Activated CD4-positive, alpha-beta T cell treated with anti-CD3 and anti-CD28 coated beads for 24 hours (primary cell): ENCODE data around the gene PRRX1.

ENCODE experiments used
- DNase-seq, 2 donors: peaks; one replicate each; pipeline ENCODE4 v3.0.0-alpha.2; 2020; ENCODE audit warnings: low read depth in 2 of 2

PRRX1 gene

DNA sequence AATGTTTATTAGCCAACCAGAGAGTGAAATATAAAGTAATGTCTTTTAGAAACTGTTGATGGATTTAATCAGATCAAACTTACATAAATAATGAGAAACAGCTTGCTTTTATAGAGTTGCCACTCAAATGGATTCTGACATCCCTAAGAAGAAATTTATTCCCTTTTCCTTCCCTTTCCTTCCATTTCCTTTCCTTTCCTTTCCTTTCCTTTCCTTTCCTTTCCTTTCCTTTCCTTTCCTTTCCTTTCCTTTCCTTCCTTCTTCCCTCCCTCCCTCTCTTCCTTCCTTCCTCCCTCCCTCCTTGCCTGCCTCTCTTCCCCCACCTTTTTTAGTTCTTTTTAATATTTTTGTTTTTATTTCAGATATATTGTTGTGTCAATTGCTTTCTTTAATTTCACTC, 27.3 kb downstream of the PRRX1 start:
- no peak for DNase-seq

- DNase-seq = no peak
Observed at GRCh38 chr1:170692866-170693575, 29.1 kb downstream of the PRRX1 start.

GRCh38 chr1:170694172-170694926, 30.4 kb downstream of the PRRX1 start:
- no peak for DNase-seq

DNA sequence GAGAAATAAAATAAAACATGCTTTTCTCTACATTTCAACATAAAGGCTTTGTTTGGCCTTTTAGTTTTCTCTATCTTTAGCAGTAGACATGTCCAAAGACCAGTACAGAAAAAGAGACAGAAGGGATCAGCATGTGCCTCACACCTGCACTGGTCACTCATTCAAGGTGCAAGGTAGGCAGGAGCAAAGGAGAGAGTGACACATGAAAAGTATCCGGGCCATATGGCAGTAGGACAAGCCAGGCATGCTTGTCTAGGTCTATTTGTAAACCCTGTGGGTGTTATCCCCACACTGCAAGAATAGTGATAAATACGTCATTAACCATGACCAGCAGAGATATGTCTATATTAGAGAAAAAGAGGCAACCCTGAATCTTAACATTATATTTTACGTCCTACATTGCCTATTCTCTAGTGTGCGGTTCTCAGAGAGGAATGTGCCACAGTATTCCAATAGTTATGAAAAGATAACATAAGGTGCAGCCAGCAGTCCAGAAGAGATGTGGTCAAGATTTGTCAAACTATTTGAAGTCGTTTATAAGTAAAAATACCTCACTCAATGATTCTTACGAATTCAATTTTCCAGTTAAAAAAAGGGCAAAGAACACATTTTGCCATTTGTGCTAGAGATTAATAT, 32.1 kb downstream of the PRRX1 start:
- DNase-seq = no peak

GRCh38 chr1:170696591-170697290, 32.8 kb downstream of the PRRX1 start:
- no peak for DNase-seq

- no peak for DNase-seq
Observed at GRCh38 chr1:170697316-170697715, 33.4 kb downstream of the PRRX1 start.

- DNase-seq = no peak
Observed at GRCh38 chr1:170698301-170699275, 34.7 kb downstream of the PRRX1 start.

GRCh38 chr1:170699696-170700095, 35.8 kb downstream of the PRRX1 start:
- no peak for DNase-seq

DNA sequence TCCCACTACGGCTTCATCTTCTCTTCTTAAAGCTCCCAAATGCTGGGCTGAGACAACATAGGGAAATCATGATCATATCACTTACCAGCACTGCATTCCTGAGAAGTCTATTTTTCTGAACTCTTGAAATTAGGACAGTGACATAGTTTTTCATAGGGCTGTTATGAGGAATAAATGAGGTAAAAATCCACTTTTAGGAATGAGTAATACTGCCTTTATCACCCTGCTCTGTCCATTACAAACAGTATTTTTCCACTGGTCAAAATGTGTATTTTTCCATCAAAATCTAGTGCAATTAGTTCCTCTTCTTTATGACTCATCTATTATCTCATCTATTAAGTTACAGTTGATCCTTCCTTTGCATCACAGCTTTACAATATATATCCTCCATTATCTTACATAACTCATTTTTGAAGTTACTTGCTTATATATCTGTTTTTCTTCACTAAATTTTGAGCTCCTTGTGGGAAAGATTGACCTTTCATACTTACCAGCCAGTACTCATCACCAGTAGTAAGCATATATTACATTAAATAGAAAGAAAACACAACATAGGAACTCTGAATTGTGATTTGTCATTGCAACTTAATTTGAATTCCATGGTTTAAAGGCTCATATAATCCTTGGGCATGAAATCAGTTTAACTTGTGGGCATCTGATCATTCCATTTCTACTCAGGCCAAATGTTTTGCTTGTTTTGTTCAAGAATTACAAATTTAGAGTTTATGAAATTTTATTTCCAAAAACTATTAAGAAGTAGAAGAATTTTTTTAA, 37.1 kb downstream of the PRRX1 start:
- no peak for DNase-seq

- no peak for DNase-seq
Observed at GRCh38 chr1:170701962-170702361, 38.0 kb downstream of the PRRX1 start.

DNA sequence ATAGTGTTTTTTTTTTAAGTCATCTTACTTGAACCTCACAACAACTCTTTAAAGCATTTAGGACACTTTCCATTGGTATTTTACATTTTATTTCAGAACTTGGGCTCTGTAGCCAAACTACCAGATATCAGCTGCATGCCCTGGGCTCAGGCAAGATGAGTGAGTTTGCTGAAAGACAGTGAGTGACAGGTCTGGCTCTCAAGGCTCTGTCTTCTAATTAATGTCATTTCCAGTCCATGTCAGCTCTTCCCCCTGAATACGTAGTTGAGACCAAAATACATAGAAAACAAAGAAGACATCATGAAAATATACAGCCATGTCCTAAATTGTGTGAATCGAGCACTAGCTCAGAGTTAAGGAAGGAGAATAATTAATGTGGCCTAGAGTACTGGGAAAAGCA, 39.7 kb downstream of the PRRX1 start:
- no peak for DNase-seq

- DNase-seq = no peak
Observed at GRCh38 chr1:170704256-170704655, 40.3 kb downstream of the PRRX1 start.

DNA sequence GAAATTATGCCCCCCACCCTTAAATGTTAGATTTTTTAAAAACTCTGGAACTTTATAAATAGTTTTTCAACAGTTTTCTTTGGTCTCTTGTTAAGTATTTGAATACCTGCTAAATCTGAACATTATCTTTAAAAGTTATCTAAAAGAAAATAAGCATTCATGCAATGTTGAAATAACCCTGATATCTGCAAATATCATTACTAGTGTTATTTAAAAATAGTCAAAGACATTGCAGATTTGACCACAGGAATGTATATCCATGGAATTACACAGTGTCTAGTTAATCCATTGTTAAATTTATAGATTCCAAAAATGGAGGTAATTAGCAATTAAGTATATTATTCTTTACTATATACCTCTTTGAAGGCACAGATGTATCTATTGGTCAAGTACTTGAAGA, 42.0 kb downstream of the PRRX1 start:
- DNase-seq = no peak

- DNase-seq = no peak
Observed at GRCh38 chr1:170707117-170707516, 43.2 kb downstream of the PRRX1 start.

DNA sequence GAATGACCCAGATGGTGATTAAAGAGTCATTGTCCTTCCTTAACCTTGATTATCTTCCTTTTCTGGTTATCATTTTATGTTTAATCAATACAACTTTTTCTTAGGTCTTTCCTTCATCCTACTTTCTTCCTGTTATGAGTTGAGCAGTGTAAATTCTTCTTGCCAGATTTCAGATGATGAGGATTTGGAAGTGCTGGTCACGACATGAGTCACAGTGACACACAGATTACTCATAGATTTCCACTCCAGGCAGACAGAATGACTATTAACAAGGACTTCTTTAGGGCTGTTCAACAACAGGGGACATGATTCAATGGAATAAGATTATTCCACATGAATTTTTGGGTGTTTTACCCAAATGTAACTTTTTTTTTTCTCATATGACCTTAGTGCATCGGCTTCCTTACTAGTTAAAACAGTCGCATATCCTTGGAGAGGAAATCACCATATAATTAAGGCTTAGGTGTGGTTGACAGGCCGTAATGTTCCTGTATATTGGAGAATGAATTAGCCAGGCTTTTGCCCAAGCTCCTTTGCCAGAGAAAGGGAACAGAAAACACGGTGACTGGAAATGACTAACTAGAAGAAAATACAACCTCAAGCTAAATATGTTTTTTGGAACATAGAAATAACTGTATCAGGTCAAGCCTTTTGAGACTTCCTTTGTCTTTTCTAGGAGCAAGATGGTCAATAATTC, 44.2 kb downstream of the PRRX1 start:
- DNase-seq = no peak

DNA sequence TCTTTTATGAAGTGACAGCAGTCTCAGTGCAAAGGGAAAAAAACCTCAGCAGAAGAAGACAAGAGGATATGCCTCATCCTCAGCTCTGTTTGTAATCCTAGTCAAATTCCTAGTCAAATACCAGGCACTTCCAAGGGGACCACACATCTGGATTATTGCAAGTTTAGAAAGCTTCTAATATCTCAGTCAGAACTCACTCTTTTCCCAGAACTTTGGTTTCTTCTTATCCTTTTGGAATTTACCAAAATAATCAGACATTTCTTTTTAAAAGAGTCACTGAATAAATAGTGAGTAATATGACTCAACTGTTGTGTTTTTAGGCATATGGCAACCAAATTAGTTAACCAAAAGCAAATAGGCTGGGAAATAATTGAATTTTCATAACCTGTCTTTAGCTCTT, 47.8 kb downstream of the PRRX1 start:
- no peak for DNase-seq

GRCh38 chr1:170714163-170714562, 50.2 kb downstream of the PRRX1 start:
- no peak for DNase-seq

- no peak for DNase-seq
Observed at GRCh38 chr1:170714938-170715337, 51.0 kb downstream of the PRRX1 start.

- DNase-seq = no peak
Observed at GRCh38 chr1:170716835-170717429, 53.0 kb downstream of the PRRX1 start.
